ENCODE results near the gene RCL1.
A peak's percentile ranks its signal among the peaks of the same experiment; 100 is the strongest.

Gene RCL1

GRCh38 chr9:4814913-4815312 lies 22.2 kb downstream of the RCL1 start:
- DNase-seq (ENCODE audit: low read depth) = no peak

DNA sequence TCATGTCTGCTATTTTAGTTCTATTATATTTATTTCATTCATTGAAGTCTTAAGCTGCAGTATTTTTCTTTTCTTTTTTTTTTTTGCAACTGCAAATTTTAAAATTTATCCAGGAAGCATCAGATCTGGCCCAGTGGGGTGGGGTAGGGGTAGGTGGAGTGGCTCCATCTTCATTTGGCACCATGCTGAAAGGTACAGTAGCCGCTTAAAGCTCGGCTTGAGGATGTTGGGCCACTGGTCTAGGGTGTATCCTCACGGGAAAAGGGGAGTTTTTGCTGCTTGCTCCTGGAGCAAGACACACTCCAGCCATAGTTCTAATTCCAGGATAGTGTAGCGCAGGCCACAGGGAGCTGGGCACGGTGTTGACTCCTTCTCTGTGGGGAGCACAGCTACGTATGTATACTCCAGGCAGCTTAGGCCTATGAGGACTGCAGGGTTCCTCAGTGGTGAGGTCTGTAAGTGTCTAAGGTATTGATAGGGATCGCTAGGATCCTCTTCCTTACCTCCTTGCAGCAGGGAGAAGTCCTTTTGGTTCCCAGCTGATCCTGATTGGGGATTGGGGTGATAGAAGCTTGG lies 22.7 kb downstream of the RCL1 start:
- DNase-seq (ENCODE audit: low read depth) = no peak

DNA sequence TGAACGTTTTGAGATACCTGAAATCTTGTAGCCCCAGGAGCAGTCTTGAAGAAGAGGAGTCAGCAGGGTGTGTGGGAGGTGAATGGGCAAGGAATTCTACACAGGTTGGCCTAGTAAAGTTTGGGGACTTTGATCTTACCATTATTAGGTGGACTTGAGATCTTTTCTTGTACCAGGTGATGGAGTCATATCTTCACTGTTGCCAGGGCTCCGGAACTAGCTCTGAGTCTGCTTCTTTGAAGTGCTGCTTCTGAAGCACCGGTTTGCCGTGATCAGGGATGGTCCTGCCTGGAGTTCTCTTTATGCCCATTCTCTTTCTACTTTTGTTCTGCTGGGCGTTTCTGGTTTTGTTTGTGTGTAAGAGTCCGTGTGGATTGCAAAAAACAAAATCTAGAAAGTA lies 27.4 kb downstream of the RCL1 start:
- no peak for DNase-seq (ENCODE audit: low read depth)

GRCh38 chr9:4821133-4821532 lies 28.4 kb downstream of the RCL1 start:
- DNase-seq (ENCODE audit: low read depth) = no peak

DNA sequence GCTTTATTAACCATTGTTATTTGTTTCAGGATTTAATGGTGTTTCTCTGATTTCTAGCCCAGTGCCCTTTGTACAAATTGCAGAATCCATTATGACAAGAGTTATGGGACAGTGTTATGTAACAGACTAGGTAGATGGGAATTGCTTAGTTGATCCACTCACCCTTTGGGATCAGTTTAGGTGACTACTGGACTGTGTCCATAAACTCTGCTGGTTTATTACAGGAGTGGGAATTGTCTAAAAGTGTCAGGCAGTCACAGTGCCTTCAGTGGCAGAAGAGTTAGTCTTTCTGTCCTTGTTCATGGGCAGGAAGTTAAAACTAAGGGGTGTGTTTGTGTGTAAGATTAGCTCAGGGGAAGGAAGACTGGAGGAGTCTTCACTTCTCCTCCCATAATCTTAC lies 29.3 kb downstream of the RCL1 start:
- no peak for DNase-seq (ENCODE audit: low read depth)

GRCh38 chr9:4826417-4827166 lies 33.8 kb downstream of the RCL1 start:
- no peak for DNase-seq (ENCODE audit: low read depth)

- no peak for DNase-seq (ENCODE audit: low read depth)
These were observed 34.5 kb downstream of the RCL1 start for GRCh38 chr9:4827224-4827623.

GRCh38 chr9:4828761-4829160 lies 36.0 kb downstream of the RCL1 start:
- peak; percentile 28 for DNase-seq (ENCODE audit: low read depth)

- peak; percentile 60 for DNase-seq (ENCODE audit: low read depth)
These were observed 37.2 kb downstream of the RCL1 start for GRCh38 chr9:4829969-4830368.

GRCh38 chr9:4830699-4831098 lies 38.0 kb downstream of the RCL1 start:
- DNase-seq (ENCODE audit: low read depth) = no peak

GRCh38 chr9:4831119-4831518 lies 38.4 kb downstream of the RCL1 start:
- no peak for DNase-seq (ENCODE audit: low read depth)

- DNase-seq (ENCODE audit: low read depth) = no peak
These were observed 39.2 kb downstream of the RCL1 start for GRCh38 chr9:4831944-4832343.

- DNase-seq (ENCODE audit: low read depth) = peak; percentile 91
These were observed 40.2 kb downstream of the RCL1 start for GRCh38 chr9:4832786-4833579.

DNA sequence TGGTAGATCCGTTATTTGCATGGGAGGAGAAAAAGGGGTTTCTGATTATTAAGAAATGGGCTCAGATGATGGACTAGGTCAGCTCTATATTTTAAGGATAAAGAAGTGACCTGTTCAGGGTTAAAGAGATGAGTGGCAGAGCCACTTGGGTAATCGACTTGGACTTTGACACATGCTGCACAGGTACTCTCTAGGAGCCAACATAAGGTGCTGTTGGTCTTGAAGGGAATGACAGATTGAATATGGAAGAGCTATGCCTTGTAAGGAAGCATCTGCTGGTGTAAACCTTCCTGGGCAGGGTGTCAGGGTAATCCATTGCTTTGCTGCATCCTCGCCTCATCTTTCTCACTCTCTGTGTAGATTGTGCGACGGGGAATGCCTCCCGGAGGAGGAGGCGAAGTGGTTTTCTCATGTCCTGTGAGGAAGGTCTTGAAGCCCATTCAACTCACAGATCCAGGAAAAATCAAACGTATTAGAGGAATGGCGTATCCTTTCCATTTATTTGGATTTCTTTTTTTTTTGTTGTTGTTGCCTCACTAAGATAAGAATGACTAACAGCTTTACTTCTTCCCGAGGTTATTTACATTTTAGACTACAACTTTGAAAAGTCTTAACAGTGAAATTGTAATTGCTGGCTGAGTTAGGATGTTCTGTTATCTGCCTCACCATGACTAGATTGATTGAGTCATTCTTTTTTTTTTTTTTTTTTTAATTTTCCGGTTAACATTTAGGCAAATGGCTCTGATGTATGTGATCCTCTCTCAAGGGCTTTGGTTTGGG lies 41.2 kb downstream of the RCL1 start:
- DNase-seq (ENCODE audit: low read depth) = no peak

- no peak for DNase-seq (ENCODE audit: low read depth)
These were observed 43.9 kb downstream of the RCL1 start for GRCh38 chr9:4836676-4837075.

DNA sequence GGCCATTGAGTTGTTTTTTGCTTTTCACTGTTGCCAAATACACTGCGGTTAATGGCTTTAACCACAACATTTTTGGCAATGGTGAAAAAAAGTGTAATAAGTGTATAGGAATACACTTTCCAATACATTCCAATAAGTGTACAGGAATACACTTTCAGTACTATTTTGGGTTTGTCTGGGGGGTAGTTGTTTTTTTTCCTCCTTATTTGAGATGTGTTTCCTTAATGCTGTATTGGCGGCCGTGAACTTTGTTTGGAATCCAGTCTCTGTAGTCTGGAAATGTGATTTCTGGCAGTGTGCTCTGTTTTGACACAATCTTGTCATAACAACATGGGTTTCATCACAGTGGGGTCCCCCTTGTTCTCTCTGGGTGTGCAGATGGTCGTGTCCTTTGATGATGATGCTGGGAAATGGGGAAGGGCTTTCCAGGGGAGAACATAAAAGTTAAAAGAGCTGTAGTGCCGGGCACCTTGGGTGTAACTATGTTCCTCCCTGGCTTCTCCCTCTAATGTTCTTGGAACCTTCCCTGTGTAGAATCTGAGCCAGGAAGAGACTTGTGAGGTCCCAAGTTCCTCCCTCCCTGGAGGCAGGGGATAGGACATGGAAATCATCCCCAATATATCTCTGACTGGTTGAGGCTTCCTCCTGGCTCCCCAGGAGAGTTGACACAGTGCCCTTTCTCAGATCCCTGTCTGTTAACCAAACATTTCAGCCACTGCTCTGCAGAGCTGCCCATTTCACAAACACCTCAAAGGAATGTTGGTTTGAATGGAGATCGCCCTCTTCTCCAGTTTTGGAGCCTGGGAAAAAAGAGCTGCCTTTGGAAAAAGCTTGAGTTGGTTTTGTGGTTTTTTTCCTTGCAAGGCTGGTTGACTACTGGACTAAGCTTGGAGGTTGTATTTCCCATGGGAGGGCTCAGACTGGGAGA lies 44.8 kb downstream of the RCL1 start:
- peak; percentile 90 for DNase-seq (ENCODE audit: low read depth)

GRCh38 chr9:4838189-4838546 lies 45.4 kb downstream of the RCL1 start:
- DNase-seq (ENCODE audit: low read depth) = no peak

DNA sequence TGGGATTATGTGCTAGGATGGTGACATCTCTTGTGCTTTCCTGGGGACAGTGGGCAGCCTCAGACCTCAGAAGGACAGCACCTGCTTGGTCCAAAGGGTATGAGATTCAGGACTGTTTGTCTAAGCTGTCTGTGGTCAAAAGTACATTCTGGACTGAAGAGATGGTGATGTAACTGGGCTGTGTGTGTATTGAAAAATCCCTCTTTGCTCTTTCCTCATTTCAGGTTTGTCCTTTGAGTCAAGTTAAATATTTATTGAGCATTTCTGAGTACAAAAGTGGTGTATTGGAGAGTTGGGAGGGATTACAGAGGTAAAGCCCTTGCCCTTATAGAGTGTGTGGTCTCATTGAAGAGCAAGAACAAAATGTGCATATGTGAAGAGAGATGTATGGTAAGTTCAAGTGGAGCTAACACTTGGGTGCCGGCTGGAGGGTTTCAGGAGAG lies 46.7 kb downstream of the RCL1 start:
- no peak for DNase-seq (ENCODE audit: low read depth)

- DNase-seq (ENCODE audit: low read depth) = no peak
These were observed 47.3 kb downstream of the RCL1 start for GRCh38 chr9:4840018-4840417.

- DNase-seq (ENCODE audit: low read depth) = no peak
These were observed 49.5 kb downstream of the RCL1 start for GRCh38 chr9:4842213-4842612.

DNA sequence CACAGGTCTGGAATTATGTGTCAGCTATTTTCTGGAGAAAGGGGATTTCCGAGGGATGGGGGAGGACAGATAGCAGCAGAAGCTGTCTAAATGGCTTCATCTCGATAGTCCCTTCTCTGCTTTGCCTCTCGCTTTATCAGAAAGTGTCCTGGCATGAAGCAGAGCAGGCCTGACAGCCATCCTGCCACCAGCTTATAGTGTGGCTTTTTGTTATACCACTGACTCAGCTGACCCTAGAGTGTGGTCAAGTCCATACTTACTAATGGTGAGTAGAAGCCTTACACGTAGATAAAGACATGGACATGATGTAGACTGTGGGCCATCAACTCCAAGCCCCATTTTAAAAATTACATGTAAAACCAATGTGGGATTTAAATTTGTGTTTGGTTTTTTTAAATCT lies 50.0 kb downstream of the RCL1 start:
- no peak for DNase-seq (ENCODE audit: low read depth)
